ENCODE data around the gene OR10H1.
"Not testable (repeated sequence)": the region's sequence is repeated elsewhere in the genome, so short reads cannot be mapped to it uniquely, and the experiment has no call there.

OR10H1 gene

GRCh38 chr19:15829306-15829698 lies 13.8 kb upstream of the OR10H1 start:
- no peak overlapping the region for H2BK15ac ChIP-seq (ENCODE audit: low read length)

GRCh38 chr19:15828611-15829305 lies 13.3 kb upstream of the OR10H1 start:
- H3K9me3 ChIP-seq (replicated peaks in 1 of 2; ENCODE audit: control insufficient read depth in 2 of 2, insufficient read depth in 1 of 2, low read depth in 1 of 2, low read length in 2 of 2); H3K36me3 ChIP-seq (replicated peaks in 1 of 2; ENCODE audit: control insufficient read depth in 2 of 2, insufficient read depth in 2 of 2, low read length in 2 of 2); H2BK12ac ChIP-seq (ENCODE audit: low read length); H3K23ac ChIP-seq (ENCODE audit: low read depth, low read length, poor library complexity); H2AFZ ChIP-seq (ENCODE audit: low read length); H3K18ac ChIP-seq (ENCODE audit: low read length); H2BK5ac ChIP-seq (ENCODE audit: low read length); H3K27ac ChIP-seq (replicated peaks; ENCODE audit: low read length); H3K79me1 ChIP-seq (ENCODE audit: low read depth, low read length); H3K4me1 ChIP-seq (ENCODE audit: control insufficient read depth in 2 of 2, insufficient read depth in 1 of 2, low read depth in 1 of 2, low read length in 2 of 2); H3K4me3 ChIP-seq (ENCODE audit: low read length in 2 of 2); DNase-seq (ENCODE audit: low spot score); H3K4me2 ChIP-seq (ENCODE audit: insufficient read depth, low read length, poor library complexity, severe bottlenecking); H3K9ac ChIP-seq (ENCODE audit: low read depth, low read length, poor library complexity); H2BK15ac ChIP-seq (ENCODE audit: low read length); H4K8ac ChIP-seq (ENCODE audit: low read depth, low read length); H3K14ac ChIP-seq (ENCODE audit: low read length); H2BK120ac ChIP-seq (ENCODE audit: low read depth, low read length); H2AK5ac ChIP-seq (ENCODE audit: low read depth, low read length); H3K4ac ChIP-seq (ENCODE audit: low read length); H4K91ac ChIP-seq (ENCODE audit: low read depth, low read length, poor library complexity): not testable (repeated sequence)
- H3K27me3 ChIP-seq (ENCODE audit: control insufficient read depth in 3 of 3, insufficient read depth in 3 of 3, low read depth in 1 of 3, low read length in 3 of 3), result peaks cover 0 to 19% (median 0%) of the 10 kb centered on the region in 3 experiments
- WGBS, 2 donors (ENCODE audit: extremely low coverage in 2 of 2, insufficient read length in 2 of 2, insufficient replicate concordance in 1 of 2), result no CpG with 5 or more reads among the region's 13 CpGs

More at GRCh38 chr19:15829306-15829698, 13.8 kb upstream of the OR10H1 start:
- peaks cover 0 to 19% (median 0%) of the 10 kb centered on the region in 3 experiments for H3K27me3 ChIP-seq (ENCODE audit: control insufficient read depth in 3 of 3, insufficient read depth in 3 of 3, low read depth in 1 of 3, low read length in 3 of 3)
- no peak overlapping the region for H4K91ac ChIP-seq (ENCODE audit: low read depth, low read length, poor library complexity)
- H3K23ac ChIP-seq (ENCODE audit: low read depth, low read length, poor library complexity), result no peak overlapping the region
- H3K18ac ChIP-seq (ENCODE audit: low read length), result no peak overlapping the region
- no peak overlapping the region for H2BK120ac ChIP-seq (ENCODE audit: low read depth, low read length)
- H3K9ac ChIP-seq (ENCODE audit: low read depth, low read length, poor library complexity), result no peak overlapping the region
- no peak overlapping the region for H3K4ac ChIP-seq (ENCODE audit: low read length)
- H4K8ac ChIP-seq (ENCODE audit: low read depth, low read length), result no peak overlapping the region
- H2AK5ac ChIP-seq (ENCODE audit: low read depth, low read length), result no peak overlapping the region
- H3K9me3 ChIP-seq (replicated peaks in 1 of 2; ENCODE audit: control insufficient read depth in 2 of 2, insufficient read depth in 1 of 2, low read depth in 1 of 2, low read length in 2 of 2), result peaks cover 0 to 4% of the 10 kb centered on the region in 2 donors
- no peak for DNase-seq (ENCODE audit: low spot score)
- no peak overlapping the region for H2AFZ ChIP-seq (ENCODE audit: low read length)
- no peak overlapping the region for H3K14ac ChIP-seq (ENCODE audit: low read length)
- no peak overlapping the region for H3K4me2 ChIP-seq (ENCODE audit: insufficient read depth, low read length, poor library complexity, severe bottlenecking)
- no peaks in the 10 kb centered on the region for H3K4me1 ChIP-seq (ENCODE audit: control insufficient read depth in 2 of 2, insufficient read depth in 1 of 2, low read depth in 1 of 2, low read length in 2 of 2)
- H3K27ac ChIP-seq (replicated peaks; ENCODE audit: low read length), result no peak overlapping the region
- no peak overlapping the region for H2BK5ac ChIP-seq (ENCODE audit: low read length)
- no peak overlapping the region for H2BK12ac ChIP-seq (ENCODE audit: low read length)
- no peaks in the 10 kb centered on the region for H3K79me1 ChIP-seq (ENCODE audit: low read depth, low read length)
- H3K36me3 ChIP-seq (replicated peaks in 1 of 2; ENCODE audit: control insufficient read depth in 2 of 2, insufficient read depth in 2 of 2, low read length in 2 of 2), result no peaks in the 10 kb centered on the region
- H3K4me3 ChIP-seq (ENCODE audit: low read length in 2 of 2), result no peak overlapping the region
- no CpG with 5 or more reads among the region's 10 CpGs for WGBS, 2 donors (ENCODE audit: extremely low coverage in 2 of 2, insufficient read length in 2 of 2, insufficient replicate concordance in 1 of 2)

DNA sequence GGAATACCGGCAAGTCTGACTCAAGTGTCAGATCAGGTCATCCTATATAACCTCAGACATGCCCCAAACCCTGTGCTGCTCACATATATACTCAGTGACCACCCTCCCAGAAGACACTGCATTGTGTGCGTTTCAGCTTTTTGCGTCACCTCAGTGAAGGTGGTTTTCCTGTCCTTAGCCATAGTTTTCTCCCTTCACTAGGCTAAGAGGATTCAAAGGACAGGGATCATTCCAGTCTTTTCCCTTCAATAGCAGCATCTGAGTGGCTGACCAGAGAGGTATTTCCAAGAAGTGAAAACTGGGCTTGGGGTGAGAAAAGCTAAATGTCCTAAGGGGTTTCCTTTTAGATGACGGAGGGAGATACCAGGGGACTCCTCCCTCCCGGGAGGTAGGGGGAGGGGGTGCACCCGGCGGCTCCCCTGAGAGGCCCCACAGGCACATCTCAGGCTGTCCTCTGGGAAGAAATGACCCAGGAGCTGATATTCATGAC lies 12.7 kb upstream of the OR10H1 start:
- H3K4me1 ChIP-seq (ENCODE audit: control insufficient read depth in 2 of 2, insufficient read depth in 1 of 2, low read depth in 1 of 2, low read length in 2 of 2), result no peaks in the 10 kb centered on the region
- peaks cover 0 to 19% (median 0%) of the 10 kb centered on the region in 3 experiments for H3K27me3 ChIP-seq (ENCODE audit: control insufficient read depth in 3 of 3, insufficient read depth in 3 of 3, low read depth in 1 of 3, low read length in 3 of 3)
- H2BK12ac ChIP-seq (ENCODE audit: low read length), result no peak overlapping the region
- H3K36me3 ChIP-seq (replicated peaks in 1 of 2; ENCODE audit: control insufficient read depth in 2 of 2, insufficient read depth in 2 of 2, low read length in 2 of 2), result no peaks in the 10 kb centered on the region
- no peak overlapping the region for H4K91ac ChIP-seq (ENCODE audit: low read depth, low read length, poor library complexity)
- H3K4ac ChIP-seq (ENCODE audit: low read length), result no peak overlapping the region
- no peak overlapping the region for H3K18ac ChIP-seq (ENCODE audit: low read length)
- H3K9ac ChIP-seq (ENCODE audit: low read depth, low read length, poor library complexity), result no peak overlapping the region
- no peak overlapping the region for H2AFZ ChIP-seq (ENCODE audit: low read length)
- no peak overlapping the region for H3K14ac ChIP-seq (ENCODE audit: low read length)
- H2AK5ac ChIP-seq (ENCODE audit: low read depth, low read length), result no peak overlapping the region
- no peak overlapping the region for H3K4me3 ChIP-seq (ENCODE audit: low read length in 2 of 2)
- H2BK5ac ChIP-seq (ENCODE audit: low read length), result no peak overlapping the region
- no peak overlapping the region for H3K23ac ChIP-seq (ENCODE audit: low read depth, low read length, poor library complexity)
- H3K4me2 ChIP-seq (ENCODE audit: insufficient read depth, low read length, poor library complexity, severe bottlenecking), result no peak overlapping the region
- no peak overlapping the region for H2BK120ac ChIP-seq (ENCODE audit: low read depth, low read length)
- H3K27ac ChIP-seq (replicated peaks; ENCODE audit: low read length), result no peak overlapping the region
- H2BK15ac ChIP-seq (ENCODE audit: low read length), result no peak overlapping the region
- DNase-seq (ENCODE audit: low spot score), result no peak
- H3K9me3 ChIP-seq (replicated peaks in 1 of 2; ENCODE audit: control insufficient read depth in 2 of 2, insufficient read depth in 1 of 2, low read depth in 1 of 2, low read length in 2 of 2), result peaks cover 0 to 6% of the 10 kb centered on the region in 2 donors
- H4K8ac ChIP-seq (ENCODE audit: low read depth, low read length), result no peak overlapping the region
- no peaks in the 10 kb centered on the region for H3K79me1 ChIP-seq (ENCODE audit: low read depth, low read length)
- WGBS, 2 donors (ENCODE audit: extremely low coverage in 2 of 2, insufficient read length in 2 of 2, insufficient replicate concordance in 1 of 2), result no CpG with 5 or more reads among the region's 7 CpGs

DNA sequence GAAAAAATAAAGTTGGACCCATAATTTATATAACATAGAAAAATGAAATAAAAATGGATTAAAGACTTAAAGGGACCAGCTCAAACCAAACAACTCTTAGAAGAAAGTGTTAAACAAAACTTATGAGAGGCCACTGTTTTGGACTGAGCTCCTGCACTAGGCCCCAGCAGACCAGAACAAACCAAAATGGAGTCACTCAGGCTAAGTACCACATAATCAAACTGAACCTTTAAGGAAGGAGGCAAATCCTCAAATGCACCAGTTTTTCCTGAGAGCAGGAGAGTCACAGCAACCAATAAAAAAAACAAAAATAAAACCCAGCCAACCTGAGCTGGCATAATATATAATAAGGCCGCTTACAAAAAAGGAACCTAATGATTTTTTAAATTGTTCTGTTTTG lies 10.3 kb upstream of the OR10H1 start:
- no peak overlapping the region for H2BK5ac ChIP-seq (ENCODE audit: low read length)
- no CpG with 5 or more reads among the region's 1 CpG for WGBS, 2 donors (ENCODE audit: extremely low coverage in 2 of 2, insufficient read length in 2 of 2, insufficient replicate concordance in 1 of 2)
- no peak overlapping the region for H2AFZ ChIP-seq (ENCODE audit: low read length)
- H3K4ac ChIP-seq (ENCODE audit: low read length), result no peak overlapping the region
- no peak overlapping the region for H3K4me3 ChIP-seq (ENCODE audit: low read length in 2 of 2)
- no peak overlapping the region for H3K27ac ChIP-seq (replicated peaks; ENCODE audit: low read length)
- H2BK120ac ChIP-seq (ENCODE audit: low read depth, low read length), result no peak overlapping the region
- H4K91ac ChIP-seq (ENCODE audit: low read depth, low read length, poor library complexity), result no peak overlapping the region
- DNase-seq (ENCODE audit: low spot score), result no peak
- peaks cover 0 to 10% of the 10 kb centered on the region in 2 donors for H3K9me3 ChIP-seq (replicated peaks in 1 of 2; ENCODE audit: control insufficient read depth in 2 of 2, insufficient read depth in 1 of 2, low read depth in 1 of 2, low read length in 2 of 2)
- no peaks in the 10 kb centered on the region for H3K4me1 ChIP-seq (ENCODE audit: control insufficient read depth in 2 of 2, insufficient read depth in 1 of 2, low read depth in 1 of 2, low read length in 2 of 2)
- H2AK5ac ChIP-seq (ENCODE audit: low read depth, low read length), result no peak overlapping the region
- H2BK12ac ChIP-seq (ENCODE audit: low read length), result no peak overlapping the region
- H4K8ac ChIP-seq (ENCODE audit: low read depth, low read length), result no peak overlapping the region
- H3K36me3 ChIP-seq (replicated peaks in 1 of 2; ENCODE audit: control insufficient read depth in 2 of 2, insufficient read depth in 2 of 2, low read length in 2 of 2), result no peaks in the 10 kb centered on the region
- peaks cover 0 to 4% (median 0%) of the 10 kb centered on the region in 3 experiments for H3K27me3 ChIP-seq (ENCODE audit: control insufficient read depth in 3 of 3, insufficient read depth in 3 of 3, low read depth in 1 of 3, low read length in 3 of 3)
- no peak overlapping the region for H3K18ac ChIP-seq (ENCODE audit: low read length)
- no peak overlapping the region for H3K9ac ChIP-seq (ENCODE audit: low read depth, low read length, poor library complexity)
- no peak overlapping the region for H3K4me2 ChIP-seq (ENCODE audit: insufficient read depth, low read length, poor library complexity, severe bottlenecking)
- H3K23ac ChIP-seq (ENCODE audit: low read depth, low read length, poor library complexity), result no peak overlapping the region
- no peak overlapping the region for H2BK15ac ChIP-seq (ENCODE audit: low read length)
- H3K14ac ChIP-seq (ENCODE audit: low read length), result no peak overlapping the region
- H3K79me1 ChIP-seq (ENCODE audit: low read depth, low read length), result no peaks in the 10 kb centered on the region
